Keratinocyte (primary cell): ENCODE measurements around the gene ZCCHC24. TPM values are rescaled to one million over a fixed set of nuclear protein-coding genes. Genes with fewer than 3 reads are reported as not detected.

Source experiments
- DNase-seq: peaks from one replicate; pipeline ENCODE4 v3.0.0-alpha.2; 2011; ENCODE audit warnings: low read depth, missing footprints, low spot score
- FAIRE-seq: peaks from 2 replicates; lab custom pipeline; 2011; peaks lifted over from hg19 to GRCh38; lab: Jason Lieb, UNC
- H2AFZ ChIP-seq: 2 replicates; pipeline ENCODE4 v1.6.0; 2012; ENCODE audit warnings: low read length, control low read depth, inconsistent platforms; ENCODE audit not compliant: control insufficient read depth
- H3K27ac ChIP-seq: 2 replicates; pipeline ENCODE4 v1.5.1; 2011; ENCODE audit warnings: low read length; ENCODE audit not compliant: control insufficient read depth, insufficient read depth
- H3K27me3 ChIP-seq: 3 replicates; pipeline ENCODE4 v1.6.0; 2011; ENCODE audit warnings: low read length; ENCODE audit not compliant: control insufficient read depth, insufficient read depth; ENCODE audit errors: extremely low read depth
- H3K36me3 ChIP-seq, 2 experiments: 2 replicates in 1 of 2; 3 replicates in 1 of 2; pipeline ENCODE4 v1.5.1; 2011; ENCODE audit warnings: low read length in 2 of 2, mild to moderate bottlenecking in 1 of 2; ENCODE audit not compliant: control insufficient read depth in 2 of 2, insufficient read depth in 2 of 2; ENCODE audit errors: extremely low read depth in 1 of 2
- H3K4me1 ChIP-seq: 3 replicates; pipeline ENCODE4 v1.5.1; 2011; ENCODE audit warnings: low read length; ENCODE audit not compliant: control insufficient read depth, insufficient read depth; ENCODE audit errors: extremely low read depth
- H3K4me2 ChIP-seq: 3 replicates; pipeline ENCODE4 v1.6.0; 2011; ENCODE audit warnings: low read depth, low read length; ENCODE audit not compliant: control insufficient read depth, insufficient read depth; ENCODE audit errors: extremely low read depth
- H3K4me3 ChIP-seq, 3 experiments: fragments of 200-600 bp in 1 of 3; sonication (generic) in 1 of 3; 2 replicates in 2 of 3; 3 replicates in 1 of 3; pipeline ENCODE4 v1.5.1; 2011 to 2016; ENCODE audit warnings: low read length in 3 of 3, mild to moderate bottlenecking in 3 of 3, control low read depth in 2 of 3, inconsistent platforms in 1 of 3, low read depth in 1 of 3, mixed read lengths in 1 of 3, mixed run types in 1 of 3, moderate library complexity in 1 of 3; ENCODE audit not compliant: control insufficient read depth in 2 of 3, insufficient read depth in 2 of 3; ENCODE audit errors: extremely low read depth in 1 of 3
- H3K79me2 ChIP-seq: 2 replicates; pipeline ENCODE4 v1.6.0; 2012; ENCODE audit warnings: low read length; ENCODE audit not compliant: control insufficient read depth, insufficient read depth
- H3K9ac ChIP-seq: 3 replicates; pipeline ENCODE4 v1.6.0; 2011; ENCODE audit warnings: low read length; ENCODE audit not compliant: control insufficient read depth, insufficient read depth; ENCODE audit errors: extremely low read depth
- H3K9me1 ChIP-seq: 3 replicates; pipeline ENCODE4 v1.6.0; 2011; ENCODE audit warnings: low read length; ENCODE audit not compliant: control insufficient read depth, insufficient read depth; ENCODE audit errors: extremely low read depth
- H3K9me3 ChIP-seq: 2 replicates; pipeline ENCODE4 v1.5.1; 2012; ENCODE audit warnings: low read depth, low read length; ENCODE audit not compliant: control insufficient read depth
- H4K20me1 ChIP-seq: 3 replicates; pipeline ENCODE4 v1.6.0; 2011; ENCODE audit warnings: low read length; ENCODE audit not compliant: control insufficient read depth, insufficient read depth; ENCODE audit errors: extremely low read depth
- CTCF ChIP-seq, 3 experiments: IDR thresholded peaks in 1 of 3; conservative IDR thresholded peaks in 1 of 3; optimal IDR thresholded peaks in 1 of 3; 2 replicates in 2 of 3; 3 replicates in 1 of 3; pipeline versions ENCODE3 to v1.5.1; 2011; ENCODE audit warnings: low read length in 3 of 3, mild to moderate bottlenecking in 3 of 3, moderate library complexity in 2 of 3, control low read depth in 1 of 3, inconsistent platforms in 1 of 3; ENCODE audit not compliant: insufficient read depth in 2 of 3; ENCODE audit errors: extremely low read depth in 1 of 3
- EZH2 ChIP-seq: IDR thresholded peaks from one replicate; pipeline ENCODE4 v1.6.1; 2012; ENCODE audit warnings: inconsistent platforms, mild to moderate bottlenecking, low read length, moderate library complexity
- dilution Hi-C: fragments of 300-500 bp; cut with MboI; formaldehyde crosslinking; loops from one replicate; pipeline ENCODE4 v1.7.0; 2020; ENCODE audit warnings: low sequenced_read_pairs; ENCODE audit not compliant: extremely low pct_ligation_motif_present
- polyA plus RNA-seq, 5 experiments: library from polyadenylated mRNA; depleted of rRNA in 3 of 5; stranded (reverse) in 3 of 5; stranded (forward) in 1 of 5; unstranded in 1 of 5; fragments of >200 nt; gene quantifications; 1 replicate in 1 of 5; 2 replicates in 3 of 5; 3 replicates in 1 of 5; pipeline versions ENCODE4 v1.2.1 to v1.2.3, GENCODE V29; 2011 to 2012; ENCODE audit warnings: missing spikeins in 2 of 5, low read depth in 1 of 5, low replicate concordance in 1 of 5

Gene ZCCHC24
- polyA plus RNA-seq, 1 donor (not counting 4 experiments of a cell fraction or from before 2014, with no cell fraction given) = 0.96 TPM

GRCh38 chr10:79475119-79475653, 29.8 kb upstream of the ZCCHC24 start:
- H3K9ac ChIP-seq = no peak overlapping the region
- dilution Hi-C loops = no loop called here
- H3K4me2 ChIP-seq = no peak overlapping the region
- H3K79me2 ChIP-seq = no peaks in the 10 kb centered on the region
- DNase-seq (no peak), FAIRE-seq (no peak)
- no peaks in the 10 kb centered on the region for H3K4me1 ChIP-seq
- TF ChIP-seq EZH2 (no peak), CTCF (optimal IDR thresholded peaks at IDR 0.05 in 1 of 3, IDR thresholded peaks at IDR 0.05 in 1 of 3, conservative IDR thresholded peaks at IDR 0.05 in 1 of 3; ENCODE audit: extremely low read depth in 1 of 3, insufficient read depth in 2 of 3, low read length in 3 of 3) (no peak)
- H3K9me3 ChIP-seq = no peaks in the 10 kb centered on the region
- H3K4me3 ChIP-seq = no peak overlapping the region
- no peaks in the 10 kb centered on the region for H3K36me3 ChIP-seq
- H3K27ac ChIP-seq = no peak overlapping the region
- H3K27me3 ChIP-seq = no peaks in the 10 kb centered on the region
- H3K9me1 ChIP-seq = no peaks in the 10 kb centered on the region
- no peak overlapping the region for H2AFZ ChIP-seq
- H4K20me1 ChIP-seq = no peaks in the 10 kb centered on the region

- H4K20me1 ChIP-seq = no peaks in the 10 kb centered on the region
- TF ChIP-seq EZH2 (no peak), CTCF (optimal IDR thresholded peaks at IDR 0.05 in 1 of 3, IDR thresholded peaks at IDR 0.05 in 1 of 3, conservative IDR thresholded peaks at IDR 0.05 in 1 of 3; ENCODE audit: extremely low read depth in 1 of 3, insufficient read depth in 2 of 3, low read length in 3 of 3) (no peak)
- no peaks in the 10 kb centered on the region for H3K4me1 ChIP-seq
- H3K36me3 ChIP-seq = no peaks in the 10 kb centered on the region
- dilution Hi-C loops = no loop called here
- H3K79me2 ChIP-seq = no peaks in the 10 kb centered on the region
- FAIRE-seq (no peak), DNase-seq (no peak)
- no peak overlapping the region for H3K4me2 ChIP-seq
- no peaks in the 10 kb centered on the region for H3K9me3 ChIP-seq
- no peak overlapping the region for H2AFZ ChIP-seq
- H3K27me3 ChIP-seq = no peaks in the 10 kb centered on the region
- H3K9ac ChIP-seq = no peak overlapping the region
- no peak overlapping the region for H3K27ac ChIP-seq
- H3K9me1 ChIP-seq = no peaks in the 10 kb centered on the region
- no peak overlapping the region for H3K4me3 ChIP-seq
These were observed 28.2 kb upstream of the ZCCHC24 start for GRCh38 chr10:79473496-79474095.
